Activated naive CD4-positive, alpha-beta T cell treated with anti-CD3 and anti-CD28 coated beads, Interleukin-2, amount 50 U/mL, for 16 hours (primary cell): ENCODE data around the gene MFAP1.
"Not testable (repeated sequence)": the region's sequence is repeated elsewhere in the genome, so short reads cannot be mapped to it uniquely, and the experiment has no call there.

ENCODE experiments used
- DNase-seq: peaks from one replicate; pipeline ENCODE4 v3.0.0-alpha.2; 2020

The MFAP1 gene

GRCh38 chr15:43815064-43815463 is 9.4 kb downstream of the MFAP1 start:
- DNase-seq: not testable (repeated sequence)

- no peak for DNase-seq
These were observed 15.4 kb downstream of the MFAP1 start for GRCh38 chr15:43808960-43809678.

DNA sequence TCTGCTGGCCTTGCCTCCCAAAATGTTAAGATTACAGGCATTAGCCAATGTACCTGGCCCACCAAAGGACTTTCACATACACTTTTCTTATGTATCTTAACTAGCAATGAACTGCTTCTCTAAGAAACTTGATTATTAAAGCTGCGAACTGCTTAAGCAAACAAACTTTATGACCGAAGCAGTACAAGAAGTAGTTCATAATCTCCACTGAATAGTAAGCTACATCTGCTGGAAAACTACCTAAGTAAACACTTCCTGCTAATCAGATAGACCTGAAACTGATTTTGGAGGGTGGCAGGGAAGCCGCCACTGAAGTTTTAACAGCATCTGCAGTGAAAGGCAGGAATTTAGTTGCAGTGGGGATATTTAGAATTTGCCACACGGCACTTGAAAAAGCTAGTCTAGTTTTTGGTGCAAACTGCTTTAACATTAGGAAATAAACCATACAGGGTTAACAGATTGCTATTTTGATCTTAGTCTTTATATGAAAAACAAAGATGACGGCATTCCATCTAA is 16.0 kb downstream of the MFAP1 start:
- DNase-seq: no peak

DNA sequence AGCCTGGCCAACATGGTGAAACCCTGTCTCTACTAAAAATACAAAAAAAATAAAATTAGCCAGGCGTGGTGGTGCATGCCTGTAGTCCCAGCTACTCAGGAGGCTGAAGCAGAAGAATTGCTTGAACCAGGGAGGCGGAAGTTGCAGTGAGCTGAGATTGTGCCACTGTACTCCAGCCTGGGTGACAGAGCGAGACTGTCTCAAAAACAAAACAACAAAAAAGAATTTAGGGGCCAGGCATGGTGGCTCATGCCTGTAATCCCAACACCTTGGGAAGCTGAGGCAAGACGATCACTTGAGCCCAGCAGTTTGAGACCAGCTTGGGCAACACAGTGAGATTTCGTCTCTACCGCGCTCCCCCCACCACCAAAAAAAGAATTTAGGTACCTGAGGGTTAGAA is 21.8 kb downstream of the MFAP1 start:
- not testable (repeated sequence) for DNase-seq

DNA sequence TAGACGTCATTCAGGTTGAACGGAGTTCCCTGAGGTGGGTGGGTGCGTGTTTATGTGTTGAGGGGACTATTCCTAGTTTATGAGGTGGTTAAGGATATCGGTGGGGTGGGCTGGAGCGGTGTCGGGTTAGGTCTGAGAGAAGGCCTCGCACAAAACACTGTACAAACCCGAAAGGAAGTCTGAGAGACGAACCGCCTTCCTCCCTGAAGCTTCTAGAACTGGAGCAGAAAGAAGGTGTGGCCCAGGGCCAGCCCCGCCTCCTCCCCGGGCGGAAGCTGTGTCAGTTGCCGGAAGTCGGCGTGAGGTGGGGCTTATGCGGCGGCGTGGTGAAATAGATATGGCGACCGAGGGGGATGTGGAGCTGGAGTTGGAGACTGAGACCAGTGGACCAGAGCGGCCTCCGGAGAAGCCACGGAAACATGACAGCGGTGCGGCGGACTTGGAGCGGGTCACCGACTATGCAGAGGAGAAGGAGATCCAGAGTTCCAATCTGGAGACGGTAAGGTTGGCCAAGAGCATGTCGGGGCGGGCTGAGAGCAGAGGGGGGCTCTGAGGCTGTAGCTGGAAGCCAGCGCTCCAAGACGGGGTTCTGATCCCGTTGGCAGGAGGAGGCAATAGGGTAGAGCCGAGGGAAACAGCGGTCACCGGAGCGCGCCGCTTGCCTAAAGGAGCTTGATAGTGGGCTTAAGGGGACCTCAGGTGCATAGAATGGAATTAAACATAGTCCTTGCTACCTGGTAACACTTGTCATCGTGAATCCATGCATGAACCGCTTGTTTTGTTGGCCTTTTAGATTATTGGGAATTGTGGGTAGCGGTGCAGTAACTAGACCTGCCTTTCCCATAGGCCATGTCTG is 24.0 kb downstream of the MFAP1 start, which contains the start of gene HYPK:
TSS of gene HYPK (plus strand) at position 314 of the 856 bp plus-strand sequence. CDS start at position 338, 24 bp downstream.
- peak; percentile 93 for DNase-seq

GRCh38 chr15:43799945-43800285 is 24.6 kb downstream of the MFAP1 start, which contains the start of gene SERINC4:
Gene SERINC4, minus strand, starts transcription at chr15:43800220. Its CDS starts 234 bp downstream, at chr15:43799986.
- no peak for DNase-seq

GRCh38 chr15:43799209-43799944 is 25.1 kb downstream of the MFAP1 start:
- no peak for DNase-seq

DNA sequence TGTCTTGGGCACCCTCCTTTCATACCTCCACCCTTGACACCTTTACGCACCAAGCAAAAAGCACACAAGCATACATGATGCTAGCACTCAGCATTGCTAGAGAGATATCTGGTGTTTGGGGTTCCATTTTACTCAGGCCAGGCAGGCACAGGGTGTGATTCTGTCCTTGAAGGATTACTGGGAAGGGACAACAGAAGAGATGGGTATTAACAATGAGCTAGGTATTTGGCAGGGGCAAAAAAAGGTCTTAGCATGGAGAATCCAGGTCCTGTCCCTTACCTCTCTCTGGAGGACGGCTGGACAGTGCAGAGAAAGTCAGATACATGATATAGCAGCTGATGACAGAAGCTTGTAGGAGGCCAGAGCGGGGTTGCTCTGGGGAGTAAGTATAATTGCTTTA is 27.9 kb downstream of the MFAP1 start:
- DNase-seq: no peak

DNA sequence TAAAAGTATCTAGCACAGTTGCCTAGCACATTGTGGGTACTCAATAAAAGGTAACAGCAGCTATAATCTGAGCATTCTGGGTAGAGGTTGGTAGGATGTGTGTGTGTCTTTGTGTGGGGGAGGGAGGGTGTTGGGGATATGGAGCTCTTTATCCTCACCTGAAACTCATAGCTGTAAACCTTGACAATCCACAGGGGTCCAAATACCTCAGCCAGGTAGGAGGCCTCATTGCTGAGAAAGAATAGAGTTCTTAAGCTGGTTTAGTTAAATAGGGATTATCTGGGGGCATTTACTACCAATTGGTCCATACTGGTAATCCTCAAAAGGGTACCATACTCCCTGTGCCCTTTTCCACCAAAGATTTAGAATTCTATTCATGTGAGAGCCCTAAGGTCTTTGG is 28.5 kb downstream of the MFAP1 start:
- DNase-seq: no peak

DNA sequence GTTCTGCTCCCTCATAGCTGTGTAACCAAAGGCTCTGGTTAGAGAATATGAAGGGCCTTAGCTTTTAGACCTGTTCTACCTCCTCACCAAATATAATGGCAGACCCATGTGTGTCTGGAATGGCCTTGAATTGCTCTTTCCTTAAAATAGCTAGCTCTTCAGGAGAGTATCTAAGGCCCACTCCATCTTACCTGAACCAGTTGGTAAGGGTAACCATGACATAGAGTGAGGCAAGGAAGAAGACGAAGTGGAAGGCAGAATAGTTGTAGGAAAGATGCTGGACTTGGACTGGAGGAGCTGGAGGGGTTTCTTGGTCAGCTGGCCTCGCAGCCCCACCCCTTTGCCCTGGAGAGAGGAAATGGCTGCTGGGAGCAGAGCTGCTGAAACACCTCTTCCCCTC is 29.3 kb downstream of the MFAP1 start:
- no peak for DNase-seq

DNA sequence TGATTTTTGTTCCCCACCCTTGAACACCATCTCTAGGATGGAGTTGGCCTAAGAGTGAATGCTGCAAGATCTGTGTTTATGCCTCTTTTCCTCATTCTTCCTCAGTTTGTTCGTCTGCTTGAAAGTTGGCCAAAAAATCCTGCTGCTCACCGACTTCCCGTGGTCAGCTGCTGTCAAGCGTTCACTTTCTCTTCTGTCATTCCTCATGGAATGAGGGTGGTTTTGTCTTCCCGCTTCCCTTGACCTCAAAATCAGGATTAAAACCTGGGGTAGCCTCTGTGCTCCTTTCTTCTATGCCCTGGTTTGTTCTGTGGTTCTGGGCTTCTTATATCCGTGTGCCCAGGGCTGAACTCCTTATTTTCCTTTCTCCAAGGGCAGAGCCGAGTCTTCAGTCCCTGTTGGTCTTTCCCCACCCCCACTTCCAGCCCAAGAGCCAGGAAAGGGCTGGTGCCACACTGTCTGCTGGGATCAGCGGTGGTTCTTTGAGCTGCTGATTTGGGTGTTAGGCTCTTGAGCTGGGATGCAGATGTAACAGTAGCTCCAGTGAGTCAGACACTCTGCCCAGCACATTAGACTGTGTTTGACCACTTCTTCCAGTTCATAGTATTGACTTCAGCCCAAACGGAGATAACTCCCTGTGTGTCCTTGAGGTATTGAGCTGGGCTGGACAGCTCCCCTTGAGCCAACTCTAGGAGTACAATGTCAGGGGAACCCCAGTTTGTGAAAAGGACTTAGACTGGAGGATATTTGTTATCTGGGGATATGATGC is 30.0 kb downstream of the MFAP1 start:
- no peak for DNase-seq

DNA sequence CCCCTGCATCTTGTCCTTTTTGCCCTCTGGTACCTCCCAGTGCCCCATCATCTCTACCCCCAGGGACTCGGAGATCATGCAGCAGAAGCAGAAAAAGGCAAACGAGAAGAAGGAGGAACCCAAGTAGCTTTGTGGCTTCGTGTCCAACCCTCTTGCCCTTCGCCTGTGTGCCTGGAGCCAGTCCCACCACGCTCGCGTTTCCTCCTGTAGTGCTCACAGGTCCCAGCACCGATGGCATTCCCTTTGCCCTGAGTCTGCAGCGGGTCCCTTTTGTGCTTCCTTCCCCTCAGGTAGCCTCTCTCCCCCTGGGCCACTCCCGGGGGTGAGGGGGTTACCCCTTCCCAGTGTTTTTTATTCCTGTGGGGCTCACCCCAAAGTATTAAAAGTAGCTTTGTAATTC is 30.8 kb downstream of the MFAP1 start:
- DNase-seq: no peak

- peak; percentile 27 for DNase-seq
These were observed 31.6 kb downstream of the MFAP1 start for GRCh38 chr15:43792761-43793476.

DNA sequence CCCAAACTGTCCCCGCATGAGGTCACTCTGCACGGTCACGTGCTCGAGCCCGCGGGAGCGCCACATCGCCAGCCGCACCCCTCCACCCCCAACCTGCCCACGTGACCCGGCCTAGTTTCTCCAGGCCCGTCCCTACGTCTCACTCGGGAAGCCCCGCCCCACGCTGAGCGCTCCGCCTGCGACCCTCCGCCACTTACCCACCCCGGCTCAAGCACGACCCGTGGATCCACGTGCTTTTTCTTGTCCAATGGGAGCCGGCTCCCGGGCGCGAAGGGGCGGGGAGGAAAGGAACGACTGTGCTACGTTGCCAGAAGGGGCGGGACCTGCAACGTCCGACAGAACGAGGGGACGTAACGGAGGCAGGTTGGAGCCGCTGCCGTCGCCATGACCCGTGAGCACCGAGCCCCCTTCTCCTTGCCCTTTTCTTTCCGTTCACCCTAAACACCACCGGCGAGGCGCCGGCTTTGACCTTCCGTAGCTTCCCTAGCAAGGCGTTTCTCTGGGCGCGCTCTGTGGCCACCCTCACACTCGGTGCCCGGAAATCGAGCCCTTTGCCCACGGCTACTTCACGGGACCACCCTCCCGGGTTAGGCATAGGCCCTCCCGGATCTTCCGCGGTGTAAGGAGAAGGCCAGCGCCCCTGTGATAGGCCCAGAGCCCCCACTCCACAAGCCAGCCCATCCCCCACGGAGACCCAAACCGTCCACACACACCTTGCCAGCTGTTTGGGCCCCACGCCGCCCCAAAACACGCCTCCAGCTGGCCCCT is 32.3 kb downstream of the MFAP1 start, which contains the start of gene SERF2:
TSS of gene SERF2 (plus strand) at position 328 of the 768 bp plus-strand sequence. CDS start at position 385, 57 bp downstream.
- peak; percentile 100 for DNase-seq

GRCh38 chr15:43789409-43789808 is 35.1 kb downstream of the MFAP1 start:
- DNase-seq: no peak

GRCh38 chr15:43779016-43779415 is 45.5 kb downstream of the MFAP1 start:
- no peak for DNase-seq

DNA sequence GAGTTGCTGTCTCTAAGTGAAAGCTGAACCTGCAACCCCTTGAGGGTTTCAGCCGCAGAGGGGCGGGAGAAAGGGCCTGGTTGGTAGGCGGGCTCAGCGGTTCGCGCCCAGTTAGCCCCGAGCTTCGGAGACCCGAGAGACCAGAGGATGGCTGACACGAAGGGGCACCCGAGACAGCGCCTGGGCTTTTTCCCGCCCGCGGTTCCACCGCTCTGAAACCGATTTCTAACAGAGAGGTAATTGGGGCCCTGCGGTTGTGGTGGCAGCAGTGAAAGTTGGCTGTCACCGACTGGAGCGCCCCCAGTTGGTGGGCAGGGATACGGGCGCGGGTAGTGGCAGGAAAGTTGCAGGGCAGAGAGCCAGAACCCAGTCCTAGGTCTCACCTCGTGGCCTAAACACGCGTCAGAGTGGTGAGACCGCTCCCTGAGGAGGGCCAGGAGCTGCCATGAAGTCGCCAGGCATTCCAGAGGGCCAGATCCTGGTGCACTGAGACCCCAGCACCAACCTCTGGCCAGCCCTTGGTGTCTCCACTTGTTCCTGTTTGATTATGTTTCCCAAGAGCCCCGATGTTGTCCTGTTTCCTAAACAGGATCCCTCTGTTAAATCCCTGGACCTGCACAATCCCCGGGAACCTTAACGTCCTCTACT is 47.1 kb downstream of the MFAP1 start:
- peak; percentile 85 for DNase-seq

GRCh38 chr15:43776718-43777266 is 47.7 kb downstream of the MFAP1 start, which contains the start of gene ELL3:
Gene ELL3, minus strand, starts transcription at chr15:43776966. Its CDS starts 65 bp downstream, at chr15:43776901.
- DNase-seq: peak; percentile 71

GRCh38 chr15:43776101-43776717 is 48.3 kb downstream of the MFAP1 start:
- DNase-seq: peak; percentile 14
